PFSK-1 (cell line): Measurements from ENCODE around the gene SPTBN4.

Experiments
- POLR2AphosphoS5 ChIP-seq: IDR thresholded peaks from 2 replicates; pipeline ENCODE4 v1.6.1; 2012; ENCODE audit warnings: low read depth, mild to moderate bottlenecking, control low read depth, low read length, moderate library complexity
- TAF1 ChIP-seq: IDR thresholded peaks from 2 replicates; pipeline ENCODE4 v1.6.1; 2012; ENCODE audit warnings: low read length, control low read depth, borderline replicate concordance; ENCODE audit not compliant: insufficient read depth
- TF ChIP-seq, protein P1 (sequence below), 2 experiments: IDR thresholded peaks; 2 replicates each; pipeline versions ENCODE4 v1.6.1 to v1.8.0; 2011 to 2012; ENCODE audit warnings: low read depth in 2 of 2, low read length in 2 of 2, control low read depth in 1 of 2, inconsistent platforms in 1 of 2, mild to moderate bottlenecking in 1 of 2, moderate library complexity in 1 of 2; ENCODE audit not compliant: insufficient read depth in 1 of 2

DNA sequence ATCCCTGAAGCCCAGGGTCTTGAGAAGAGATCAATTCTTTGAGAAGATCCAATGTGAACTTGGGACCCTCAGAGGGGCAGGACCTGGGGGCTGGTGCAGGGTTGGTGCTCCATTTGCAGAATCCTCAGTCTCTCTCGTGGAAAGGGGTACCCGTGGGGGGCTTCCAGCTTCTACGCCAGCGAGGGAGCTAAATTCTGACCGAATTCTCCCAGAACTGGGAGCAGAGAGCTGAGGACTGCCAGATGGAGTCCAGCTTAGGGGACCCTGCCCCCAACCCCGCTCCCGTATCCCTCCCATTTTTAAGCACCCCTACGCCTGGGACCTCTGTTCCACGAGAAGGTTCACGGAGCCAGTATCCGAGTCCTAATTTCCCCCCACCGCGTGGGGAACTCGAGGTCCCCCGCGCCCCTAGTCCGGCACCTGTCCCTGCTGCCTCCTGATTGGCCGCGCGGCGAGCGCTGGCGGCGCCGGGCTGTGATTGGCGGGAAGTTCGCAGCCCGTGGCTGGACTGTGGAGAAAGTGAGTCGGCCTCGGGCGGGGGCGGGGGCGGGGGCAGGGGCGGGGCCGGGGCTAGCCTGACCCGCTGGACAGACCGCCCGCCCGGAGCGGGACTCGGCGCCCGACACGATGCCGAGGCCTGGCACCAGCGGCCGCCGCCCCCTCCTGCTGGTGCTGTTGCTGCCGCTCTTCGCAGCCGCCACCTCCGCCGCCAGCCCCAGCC, 130.0 kb downstream of the SPTBN4 start:
- TF ChIP-seq POLR2AphosphoS5 (peak; percentile 46; the same call in 1 of the 2 replicates), TAF1 (no peak)
- TF ChIP-seq, protein P1, sequence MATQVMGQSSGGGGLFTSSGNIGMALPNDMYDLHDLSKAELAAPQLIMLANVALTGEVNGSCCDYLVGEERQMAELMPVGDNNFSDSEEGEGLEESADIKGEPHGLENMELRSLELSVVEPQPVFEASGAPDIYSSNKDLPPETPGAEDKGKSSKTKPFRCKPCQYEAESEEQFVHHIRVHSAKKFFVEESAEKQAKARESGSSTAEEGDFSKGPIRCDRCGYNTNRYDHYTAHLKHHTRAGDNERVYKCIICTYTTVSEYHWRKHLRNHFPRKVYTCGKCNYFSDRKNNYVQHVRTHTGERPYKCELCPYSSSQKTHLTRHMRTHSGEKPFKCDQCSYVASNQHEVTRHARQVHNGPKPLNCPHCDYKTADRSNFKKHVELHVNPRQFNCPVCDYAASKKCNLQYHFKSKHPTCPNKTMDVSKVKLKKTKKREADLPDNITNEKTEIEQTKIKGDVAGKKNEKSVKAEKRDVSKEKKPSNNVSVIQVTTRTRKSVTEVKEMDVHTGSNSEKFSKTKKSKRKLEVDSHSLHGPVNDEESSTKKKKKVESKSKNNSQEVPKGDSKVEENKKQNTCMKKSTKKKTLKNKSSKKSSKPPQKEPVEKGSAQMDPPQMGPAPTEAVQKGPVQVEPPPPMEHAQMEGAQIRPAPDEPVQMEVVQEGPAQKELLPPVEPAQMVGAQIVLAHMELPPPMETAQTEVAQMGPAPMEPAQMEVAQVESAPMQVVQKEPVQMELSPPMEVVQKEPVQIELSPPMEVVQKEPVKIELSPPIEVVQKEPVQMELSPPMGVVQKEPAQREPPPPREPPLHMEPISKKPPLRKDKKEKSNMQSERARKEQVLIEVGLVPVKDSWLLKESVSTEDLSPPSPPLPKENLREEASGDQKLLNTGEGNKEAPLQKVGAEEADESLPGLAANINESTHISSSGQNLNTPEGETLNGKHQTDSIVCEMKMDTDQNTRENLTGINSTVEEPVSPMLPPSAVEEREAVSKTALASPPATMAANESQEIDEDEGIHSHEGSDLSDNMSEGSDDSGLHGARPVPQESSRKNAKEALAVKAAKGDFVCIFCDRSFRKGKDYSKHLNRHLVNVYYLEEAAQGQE (IDR thresholded peaks at IDR 0.05; ENCODE audit: insufficient read depth in 1 of 2, low read depth in 2 of 2, low read length in 2 of 2): no peak
